Progenitor cell of endocrine pancreas (in vitro differentiated cells): ENCODE data around the gene ITGB5. TPM values are rescaled to one million over a fixed set of nuclear protein-coding genes. Genes with fewer than 3 reads are reported as not detected.

Source experiments
- DNase-seq: peaks from one replicate; pipeline ENCODE4 v3.0.0; 2021; ENCODE audit warnings: low spot score; ENCODE audit not compliant: unreplicated experiment
- H3K27ac Mint-ChIP-seq: 2 replicates; pipeline ENCODE4 v1.8.0; 2021; ENCODE audit warnings: mild to moderate bottlenecking, moderate library complexity, mixed read lengths
- H3K27me3 Mint-ChIP-seq: 2 replicates; pipeline ENCODE4 v1.8.0; 2021; ENCODE audit warnings: mixed read lengths
- H3K36me3 Mint-ChIP-seq: 2 replicates; pipeline ENCODE4 v1.8.0; 2022; ENCODE audit warnings: mixed read lengths; ENCODE audit not compliant: insufficient read depth
- H3K4me1 Mint-ChIP-seq: 2 replicates; pipeline ENCODE4 v1.8.0; 2021; ENCODE audit warnings: low read depth, mixed read lengths
- H3K4me3 Mint-ChIP-seq: 2 replicates; pipeline ENCODE4 v1.8.0; 2021; ENCODE audit warnings: low read depth, mild to moderate bottlenecking, moderate library complexity, mixed read lengths
- H3K9me3 Mint-ChIP-seq: 2 replicates; pipeline ENCODE4 v1.8.0; 2021; ENCODE audit warnings: low read depth, mixed read lengths
- total RNA-seq: library from RNA; stranded (reverse); gene quantifications from 2 replicates; pipeline ENCODE4 v1.2.1, GENCODE V29; 2021
- TF ChIP-seq, protein P1 (sequence below): fragments of 200-600 bp; sonication (generic); IDR thresholded peaks from one replicate; pipeline ENCODE4 v1.5.0; 2021; ENCODE audit warnings: antibody characterized with exemption, mild to moderate bottlenecking; ENCODE audit not compliant: unreplicated experiment

The ITGB5 gene
- total RNA-seq, 1 donor from 2014 or later: 58.8 TPM

DNA sequence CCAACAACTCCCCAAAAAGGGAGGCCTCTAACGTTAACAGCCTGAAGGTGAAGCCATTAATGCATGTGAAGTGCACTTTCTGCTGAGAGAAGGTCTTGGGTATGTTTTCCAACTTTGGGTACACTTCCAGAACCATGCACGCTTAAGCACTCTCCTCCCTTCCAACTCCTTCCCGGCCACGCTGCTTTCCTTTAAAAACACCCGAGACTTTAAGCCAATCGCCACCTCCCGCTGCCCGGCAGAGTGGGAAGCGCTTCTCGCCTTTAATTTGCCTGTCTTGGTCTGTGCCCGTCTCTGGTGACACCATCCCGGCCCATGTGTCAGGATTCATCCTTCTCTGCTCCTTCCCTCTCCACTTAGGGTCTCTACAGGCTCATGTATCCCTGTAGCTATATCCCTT, 35.3 kb downstream of the ITGB5 start:
- DNase-seq: no peak
- Mint-ChIP-seq H3K27ac (no peak overlapping the region), H3K9me3 (no peaks in the 10 kb centered on the region), H3K4me3 (no peak overlapping the region), H3K4me1 (no peaks in the 10 kb centered on the region), H3K36me3 (peaks cover 12% of the 10 kb centered on the region), H3K27me3 (no peaks in the 10 kb centered on the region)
- TF ChIP-seq, protein P1, sequence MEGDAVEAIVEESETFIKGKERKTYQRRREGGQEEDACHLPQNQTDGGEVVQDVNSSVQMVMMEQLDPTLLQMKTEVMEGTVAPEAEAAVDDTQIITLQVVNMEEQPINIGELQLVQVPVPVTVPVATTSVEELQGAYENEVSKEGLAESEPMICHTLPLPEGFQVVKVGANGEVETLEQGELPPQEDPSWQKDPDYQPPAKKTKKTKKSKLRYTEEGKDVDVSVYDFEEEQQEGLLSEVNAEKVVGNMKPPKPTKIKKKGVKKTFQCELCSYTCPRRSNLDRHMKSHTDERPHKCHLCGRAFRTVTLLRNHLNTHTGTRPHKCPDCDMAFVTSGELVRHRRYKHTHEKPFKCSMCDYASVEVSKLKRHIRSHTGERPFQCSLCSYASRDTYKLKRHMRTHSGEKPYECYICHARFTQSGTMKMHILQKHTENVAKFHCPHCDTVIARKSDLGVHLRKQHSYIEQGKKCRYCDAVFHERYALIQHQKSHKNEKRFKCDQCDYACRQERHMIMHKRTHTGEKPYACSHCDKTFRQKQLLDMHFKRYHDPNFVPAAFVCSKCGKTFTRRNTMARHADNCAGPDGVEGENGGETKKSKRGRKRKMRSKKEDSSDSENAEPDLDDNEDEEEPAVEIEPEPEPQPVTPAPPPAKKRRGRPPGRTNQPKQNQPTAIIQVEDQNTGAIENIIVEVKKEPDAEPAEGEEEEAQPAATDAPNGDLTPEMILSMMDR: no peak

DNA sequence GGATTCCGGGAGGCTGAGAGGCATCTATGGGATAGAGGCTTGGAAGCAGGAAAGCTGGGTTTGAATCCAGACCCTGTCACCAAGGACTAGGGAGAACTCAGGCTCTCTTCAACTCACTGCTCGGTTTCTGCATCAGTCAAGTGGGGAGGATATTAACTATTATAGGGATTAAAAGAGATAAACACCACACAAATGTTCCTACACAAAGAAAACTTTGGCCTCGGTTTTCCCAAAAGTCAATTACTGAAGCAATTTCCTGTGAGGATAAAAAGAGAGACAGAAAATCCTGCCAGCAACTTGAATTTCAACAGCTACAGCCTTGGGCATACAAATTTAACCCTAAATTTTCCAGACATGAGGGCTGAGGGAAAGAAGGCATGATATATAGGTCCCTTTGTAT, 36.0 kb downstream of the ITGB5 start:
- TF ChIP-seq, protein P1: no peak
- H3K27ac Mint-ChIP-seq: no peak overlapping the region
- no peaks in the 10 kb centered on the region for H3K27me3 Mint-ChIP-seq
- no peaks in the 10 kb centered on the region for H3K9me3 Mint-ChIP-seq
- H3K4me3 Mint-ChIP-seq: no peak overlapping the region
- no peaks in the 10 kb centered on the region for H3K4me1 Mint-ChIP-seq
- peaks cover 16% of the 10 kb centered on the region for H3K36me3 Mint-ChIP-seq
- DNase-seq: no peak

DNA sequence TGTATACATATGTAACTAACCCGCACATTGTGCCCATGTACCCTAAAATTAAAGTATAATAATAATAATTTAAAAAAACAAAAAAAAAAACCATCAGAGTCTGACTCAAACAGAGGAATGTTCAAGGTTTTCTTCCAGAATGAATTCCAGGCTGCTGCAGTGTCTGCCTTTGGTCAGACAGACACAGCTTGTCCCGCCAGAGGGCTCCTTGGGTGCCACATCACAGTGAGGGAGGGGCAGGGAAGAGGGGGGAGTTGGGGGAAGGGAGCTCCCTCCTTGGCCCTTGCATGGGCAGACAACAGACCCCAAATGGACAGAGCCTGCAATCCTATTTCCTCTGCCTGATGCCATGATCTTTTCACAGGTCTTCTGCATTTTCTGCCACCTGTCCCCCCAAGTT, 36.5 kb downstream of the ITGB5 start:
- Mint-ChIP-seq H3K4me3 (no peak overlapping the region), H3K27me3 (no peaks in the 10 kb centered on the region), H3K36me3 (peaks cover 19% of the 10 kb centered on the region), H3K27ac (no peak overlapping the region), H3K9me3 (no peaks in the 10 kb centered on the region), H3K4me1 (no peaks in the 10 kb centered on the region)
- no peak for DNase-seq
- TF ChIP-seq, protein P1: no peak

DNA sequence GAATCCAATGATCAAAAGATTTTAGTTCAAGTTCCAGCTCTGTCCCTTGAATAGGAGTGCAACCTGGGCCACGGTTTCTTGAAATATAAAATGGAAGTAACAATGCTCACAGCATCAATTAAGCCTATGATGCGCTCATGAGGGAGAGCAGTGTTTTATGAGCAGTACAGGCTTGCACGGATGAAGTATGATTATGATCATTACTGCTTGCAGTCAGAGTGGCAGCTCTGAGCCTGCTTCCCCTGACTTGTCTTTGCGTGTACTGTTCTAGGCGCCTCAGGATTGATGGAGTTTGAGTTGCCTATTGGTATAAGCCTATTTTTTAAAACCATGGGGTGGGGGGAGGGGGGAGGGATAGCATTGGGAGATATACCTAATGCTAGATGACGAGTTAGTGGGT, 37.0 kb downstream of the ITGB5 start:
- H3K36me3 Mint-ChIP-seq: peaks cover 17% of the 10 kb centered on the region
- no peak for DNase-seq
- TF ChIP-seq, protein P1: no peak
- no peaks in the 10 kb centered on the region for H3K4me1 Mint-ChIP-seq
- no peak overlapping the region for H3K4me3 Mint-ChIP-seq
- no peaks in the 10 kb centered on the region for H3K9me3 Mint-ChIP-seq
- no peaks in the 10 kb centered on the region for H3K27me3 Mint-ChIP-seq
- no peak overlapping the region for H3K27ac Mint-ChIP-seq

DNA sequence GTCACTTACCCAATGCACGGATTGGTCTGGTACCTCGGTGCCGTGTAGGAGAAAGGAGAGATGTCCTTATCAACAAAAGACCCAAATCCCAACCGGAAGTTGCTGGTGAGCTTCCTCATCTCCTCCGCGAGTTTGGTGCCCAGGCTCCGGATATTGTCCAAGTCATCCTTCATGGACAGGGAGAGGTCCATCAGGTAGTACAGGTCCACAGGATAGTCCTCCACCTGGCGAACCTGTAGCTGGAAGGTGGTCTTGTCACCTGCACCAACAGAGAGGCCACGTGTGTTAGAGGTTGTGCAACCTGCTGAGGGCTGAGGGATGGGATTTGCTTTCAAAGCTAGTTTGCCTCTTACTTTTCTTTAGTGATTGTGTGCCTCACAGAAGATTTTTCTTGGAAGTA, 38.9 kb downstream of the ITGB5 start:
- peaks cover 15% of the 10 kb centered on the region for H3K36me3 Mint-ChIP-seq
- TF ChIP-seq, protein P1: no peak
- no peak for DNase-seq
- no peaks in the 10 kb centered on the region for H3K4me1 Mint-ChIP-seq
- no peaks in the 10 kb centered on the region for H3K27me3 Mint-ChIP-seq
- no peak overlapping the region for H3K4me3 Mint-ChIP-seq
- H3K9me3 Mint-ChIP-seq: no peaks in the 10 kb centered on the region
- H3K27ac Mint-ChIP-seq: peak overlapping the region; percentile 4
